Trophoblast cell (in vitro differentiated cells and primary cell): Measurements from ENCODE around the gene SVIP.

ENCODE experiments used
- DNase-seq, 2 donors: peaks; one replicate each; pipeline ENCODE4 v3.0.0-alpha.2; 2016
- H2AFZ ChIP-seq: 2 replicates; pipeline ENCODE4 v1.6.1; 2013; ENCODE audit warnings: low read length, moderate library complexity, mild to moderate bottlenecking; ENCODE audit not compliant: insufficient read depth, poor library complexity
- H2AK5ac ChIP-seq: 2 replicates; pipeline ENCODE4 v1.6.1; 2013; ENCODE audit warnings: mild to moderate bottlenecking, low read length
- H2BK120ac ChIP-seq: 2 replicates; pipeline ENCODE4 v1.6.1; 2013; ENCODE audit warnings: low read length, mild to moderate bottlenecking, moderate library complexity; ENCODE audit not compliant: insufficient read depth, poor library complexity
- H2BK12ac ChIP-seq: 2 replicates; pipeline ENCODE4 v1.6.1; 2013; ENCODE audit warnings: mild to moderate bottlenecking, low read length, moderate library complexity
- H2BK5ac ChIP-seq: 2 replicates; pipeline ENCODE4 v1.6.1; 2013; ENCODE audit warnings: low read length, low read depth, moderate library complexity, mild to moderate bottlenecking; ENCODE audit not compliant: poor library complexity
- H3K14ac ChIP-seq: 2 replicates; pipeline ENCODE4 v1.6.1; 2013; ENCODE audit warnings: mild to moderate bottlenecking, low read length
- H3K18ac ChIP-seq: 2 replicates; pipeline ENCODE4 v1.6.1; 2013; ENCODE audit warnings: mild to moderate bottlenecking, low read length
- H3K23ac ChIP-seq: 2 replicates; pipeline ENCODE4 v1.6.1; 2013; ENCODE audit warnings: low read length
- H3K27ac ChIP-seq: 2 replicates; pipeline ENCODE4 v1.5.1; 2013; ENCODE audit warnings: low read depth, mild to moderate bottlenecking, inconsistent platforms, low read length, moderate library complexity
- H3K27me3 ChIP-seq: 2 replicates; pipeline ENCODE4 v1.6.1; 2013; ENCODE audit warnings: inconsistent platforms, mild to moderate bottlenecking, low read length, moderate library complexity; ENCODE audit not compliant: insufficient read depth
- H3K36me3 ChIP-seq, 2 experiments: 1 replicate in 1 of 2; 2 replicates in 1 of 2; pipeline ENCODE4 v1.6.1; 2013; ENCODE audit warnings: low read length in 2 of 2, mild to moderate bottlenecking in 2 of 2, moderate library complexity in 1 of 2; ENCODE audit not compliant: insufficient read depth in 2 of 2, control insufficient read depth in 1 of 2
- H3K4ac ChIP-seq: 2 replicates; pipeline ENCODE4 v1.6.1; 2013; ENCODE audit warnings: low read depth, mild to moderate bottlenecking, low read length, moderate library complexity
- H3K4me1 ChIP-seq, 2 experiments: 1 replicate in 1 of 2; 2 replicates in 1 of 2; pipeline ENCODE4 v1.6.1; 2013; ENCODE audit warnings: low read length in 2 of 2, mild to moderate bottlenecking in 2 of 2, moderate library complexity in 1 of 2; ENCODE audit not compliant: insufficient read depth in 2 of 2, control insufficient read depth in 1 of 2
- H3K4me2 ChIP-seq: 2 replicates; pipeline ENCODE4 v1.6.1; 2013; ENCODE audit warnings: inconsistent platforms, mild to moderate bottlenecking, low read length, moderate library complexity
- H3K4me3 ChIP-seq: 2 replicates; pipeline ENCODE4 v1.5.1; 2013; ENCODE audit warnings: mild to moderate bottlenecking, low read depth, low read length, inconsistent platforms
- H3K79me1 ChIP-seq: one replicate; pipeline ENCODE4 v1.6.1; 2013; ENCODE audit warnings: low read length
- H3K79me2 ChIP-seq: 2 replicates; pipeline ENCODE4 v1.6.1; 2013; ENCODE audit warnings: low read length, mild to moderate bottlenecking; ENCODE audit not compliant: control insufficient read depth, insufficient read depth, poor library complexity
- H3K9ac ChIP-seq: 2 replicates; pipeline ENCODE4 v1.6.1; 2013; ENCODE audit warnings: mild to moderate bottlenecking, low read length
- H3K9me3 ChIP-seq: 2 replicates; pipeline ENCODE4 v1.6.1; 2013; ENCODE audit warnings: low read depth, mild to moderate bottlenecking, control low read depth, inconsistent platforms, low read length; ENCODE audit not compliant: insufficient read depth
- H4K12ac ChIP-seq: 2 replicates; pipeline ENCODE4 v1.6.1; 2013; ENCODE audit warnings: low read depth, mild to moderate bottlenecking, low read length, moderate library complexity
- H4K8ac ChIP-seq: 2 replicates; pipeline ENCODE4 v1.6.1; 2013; ENCODE audit warnings: low read depth, mild to moderate bottlenecking, low read length, moderate library complexity
- H4K91ac ChIP-seq: one replicate; pipeline ENCODE4 v1.6.1; 2013; ENCODE audit warnings: low read depth, mild to moderate bottlenecking, low read length, moderate library complexity
- WGBS: extraction: QIAGEN DNeasy Blood & Tissue Kit; methylation state at CpG from one replicate; pipeline ENCODE4 v1.1.7; 2013; ENCODE audit warnings: missing lambda C conversion rate; ENCODE audit not compliant: insufficient read length, insufficient coverage; ENCODE audit errors: extremely low coverage; 5-methylcytosine and 5-hydroxymethylcytosine counted together

The SVIP gene

GRCh38 chr11:22822203-22822602 is 7.4 kb downstream of the SVIP start:
- Histone ChIP-seq H3K9ac (no peak overlapping the region), H3K36me3 (no peaks in the 10 kb centered on the region), H4K12ac (no peak overlapping the region), H2BK120ac (no peak overlapping the region), H2AFZ (no peak overlapping the region), H3K4me2 (no peak overlapping the region), H3K4me1 (no peaks in the 10 kb centered on the region), H2AK5ac (no peak overlapping the region), H2BK5ac (no peak overlapping the region), H3K4me3 (no peak overlapping the region), H3K79me2 (no peaks in the 10 kb centered on the region), H2BK12ac (no peak overlapping the region), H4K8ac (no peak overlapping the region), H3K18ac (no peak overlapping the region), H3K27ac (no peak overlapping the region), H3K14ac (no peak overlapping the region), H3K27me3 (no peaks in the 10 kb centered on the region), H3K79me1 (no peaks in the 10 kb centered on the region), H3K4ac (no peak overlapping the region), H3K9me3 (no peaks in the 10 kb centered on the region), H3K23ac (no peak overlapping the region), H4K91ac (no peak overlapping the region)
- WGBS, result no CpG with 5 or more reads among the region's 2 CpGs
- no peak for DNase-seq

- no peak overlapping the region for H3K23ac ChIP-seq
- H3K9me3 ChIP-seq, result no peaks in the 10 kb centered on the region
- H3K27me3 ChIP-seq, result no peaks in the 10 kb centered on the region
- no peaks in the 10 kb centered on the region for H3K79me1 ChIP-seq
- H3K4me2 ChIP-seq, result no peak overlapping the region
- H4K12ac ChIP-seq, result no peak overlapping the region
- H2AK5ac ChIP-seq, result no peak overlapping the region
- no CpG with 5 or more reads among the region's 3 CpGs for WGBS
- DNase-seq, result no peak
- H3K4me3 ChIP-seq, result no peak overlapping the region
- H2BK12ac ChIP-seq, result no peak overlapping the region
- H3K18ac ChIP-seq, result no peak overlapping the region
- H3K9ac ChIP-seq, result no peak overlapping the region
- H3K4me1 ChIP-seq, result no peaks in the 10 kb centered on the region
- H3K36me3 ChIP-seq, result no peaks in the 10 kb centered on the region
- H3K27ac ChIP-seq, result no peak overlapping the region
- no peaks in the 10 kb centered on the region for H3K79me2 ChIP-seq
- no peak overlapping the region for H2AFZ ChIP-seq
- no peak overlapping the region for H2BK5ac ChIP-seq
- H3K4ac ChIP-seq, result no peak overlapping the region
- no peak overlapping the region for H4K8ac ChIP-seq
- H2BK120ac ChIP-seq, result no peak overlapping the region
- H3K14ac ChIP-seq, result no peak overlapping the region
- no peak overlapping the region for H4K91ac ChIP-seq
Observed at GRCh38 chr11:22809893-22810292, 19.7 kb downstream of the SVIP start.

- no peak overlapping the region for H3K4me3 ChIP-seq
- H3K9ac ChIP-seq, result no peak overlapping the region
- H3K27ac ChIP-seq, result no peak overlapping the region
- H2AFZ ChIP-seq, result no peak overlapping the region
- H2AK5ac ChIP-seq, result no peak overlapping the region
- H3K4me2 ChIP-seq, result no peak overlapping the region
- no peak overlapping the region for H3K23ac ChIP-seq
- H3K79me2 ChIP-seq, result no peaks in the 10 kb centered on the region
- no peak overlapping the region for H4K91ac ChIP-seq
- no peak overlapping the region for H4K12ac ChIP-seq
- no peaks in the 10 kb centered on the region for H3K79me1 ChIP-seq
- no peak overlapping the region for H3K14ac ChIP-seq
- H3K9me3 ChIP-seq, result no peaks in the 10 kb centered on the region
- H3K4me1 ChIP-seq, result no peaks in the 10 kb centered on the region
- H3K18ac ChIP-seq, result no peak overlapping the region
- H3K36me3 ChIP-seq, result no peaks in the 10 kb centered on the region
- no peak overlapping the region for H2BK5ac ChIP-seq
- H4K8ac ChIP-seq, result no peak overlapping the region
- WGBS, result no CpG with 5 or more reads among the region's 3 CpGs
- H3K4ac ChIP-seq, result no peak overlapping the region
- no peaks in the 10 kb centered on the region for H3K27me3 ChIP-seq
- H2BK120ac ChIP-seq, result no peak overlapping the region
- H2BK12ac ChIP-seq, result no peak overlapping the region
- no peak for DNase-seq
Observed at GRCh38 chr11:22808571-22809197, 20.9 kb downstream of the SVIP start.

GRCh38 chr11:22807855-22808570 is 21.6 kb downstream of the SVIP start:
- Histone ChIP-seq H3K27me3 (no peaks in the 10 kb centered on the region), H3K27ac (no peak overlapping the region), H3K9me3 (no peaks in the 10 kb centered on the region), H3K4me2 (no peak overlapping the region), H3K36me3 (no peaks in the 10 kb centered on the region), H4K8ac (no peak overlapping the region), H3K9ac (no peak overlapping the region), H3K23ac (no peak overlapping the region), H3K14ac (no peak overlapping the region), H2BK12ac (no peak overlapping the region), H3K79me2 (no peaks in the 10 kb centered on the region), H3K4me3 (no peak overlapping the region), H3K18ac (no peak overlapping the region), H2AFZ (no peak overlapping the region), H4K91ac (no peak overlapping the region), H2BK5ac (no peak overlapping the region), H4K12ac (no peak overlapping the region), H2AK5ac (no peak overlapping the region), H3K4ac (no peak overlapping the region), H3K79me1 (no peaks in the 10 kb centered on the region), H2BK120ac (no peak overlapping the region), H3K4me1 (no peaks in the 10 kb centered on the region)
- no peak for DNase-seq
- no CpG with 5 or more reads among the region's 2 CpGs for WGBS
